ENCODE data around the gene XPA. TPM values are rescaled to one million over a fixed set of nuclear protein-coding genes. Genes with fewer than 3 reads are reported as not detected.

The XPA gene
- total and polyA plus RNA-seq, 10 of the 15 experiments (the other 5 are each of a cell fraction or from before 2014, with no cell fraction given): 6.2 to 19.9 (median 12.3) TPM

- TF ChIP-seq RAD51 (IDR thresholded peaks at IDR 0.05) (no peak), BHLHE40 (IDR thresholded peaks at IDR 0.05; ENCODE audit: borderline replicate concordance in 1 of 2, low read depth in 2 of 2, low read length in 1 of 2) (peak; percentile 28 to 73; a peak in 2 of 4 replicates), IKZF1 (conservative IDR thresholded peaks at IDR 0.05) (peak; percentile 86), HDAC2 (IDR thresholded peaks at IDR 0.05) (no peak), DPF2 (IDR thresholded peaks at IDR 0.05) (peak; percentile 66; the same call in 1 of the 2 replicates), BMI1 (IDR thresholded peaks at IDR 0.05; ENCODE audit: borderline replicate concordance) (no peak)
- TF ChIP-seq, protein P1, sequence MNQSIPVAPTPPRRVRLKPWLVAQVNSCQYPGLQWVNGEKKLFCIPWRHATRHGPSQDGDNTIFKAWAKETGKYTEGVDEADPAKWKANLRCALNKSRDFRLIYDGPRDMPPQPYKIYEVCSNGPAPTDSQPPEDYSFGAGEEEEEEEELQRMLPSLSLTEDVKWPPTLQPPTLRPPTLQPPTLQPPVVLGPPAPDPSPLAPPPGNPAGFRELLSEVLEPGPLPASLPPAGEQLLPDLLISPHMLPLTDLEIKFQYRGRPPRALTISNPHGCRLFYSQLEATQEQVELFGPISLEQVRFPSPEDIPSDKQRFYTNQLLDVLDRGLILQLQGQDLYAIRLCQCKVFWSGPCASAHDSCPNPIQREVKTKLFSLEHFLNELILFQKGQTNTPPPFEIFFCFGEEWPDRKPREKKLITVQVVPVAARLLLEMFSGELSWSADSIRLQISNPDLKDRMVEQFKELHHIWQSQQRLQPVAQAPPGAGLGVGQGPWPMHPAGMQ (IDR thresholded peaks at IDR 0.05; ENCODE audit: borderline replicate concordance): no peak
- TF ChIP-seq, protein P2, sequence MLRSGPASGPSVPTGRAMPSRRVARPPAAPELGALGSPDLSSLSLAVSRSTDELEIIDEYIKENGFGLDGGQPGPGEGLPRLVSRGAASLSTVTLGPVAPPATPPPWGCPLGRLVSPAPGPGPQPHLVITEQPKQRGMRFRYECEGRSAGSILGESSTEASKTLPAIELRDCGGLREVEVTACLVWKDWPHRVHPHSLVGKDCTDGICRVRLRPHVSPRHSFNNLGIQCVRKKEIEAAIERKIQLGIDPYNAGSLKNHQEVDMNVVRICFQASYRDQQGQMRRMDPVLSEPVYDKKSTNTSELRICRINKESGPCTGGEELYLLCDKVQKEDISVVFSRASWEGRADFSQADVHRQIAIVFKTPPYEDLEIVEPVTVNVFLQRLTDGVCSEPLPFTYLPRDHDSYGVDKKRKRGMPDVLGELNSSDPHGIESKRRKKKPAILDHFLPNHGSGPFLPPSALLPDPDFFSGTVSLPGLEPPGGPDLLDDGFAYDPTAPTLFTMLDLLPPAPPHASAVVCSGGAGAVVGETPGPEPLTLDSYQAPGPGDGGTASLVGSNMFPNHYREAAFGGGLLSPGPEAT (IDR thresholded peaks at IDR 0.05; ENCODE audit: low read depth): peak; percentile 26; the same call in 1 of the 2 replicates
Observed at GRCh38 chr9:97696803-97697601, at the start of gene XPA (continued).

Data from GM12878 (cell line).